Tibial nerve (tissue), 4 donors: ENCODE data around the gene PTPRK. TPM values are rescaled to one million over a fixed set of nuclear protein-coding genes. Genes with fewer than 3 reads are reported as not detected.
"Not testable (repeated sequence)": the region's sequence is repeated elsewhere in the genome, so short reads cannot be mapped to it uniquely, and the experiment has no call there.

Source experiments
- DNase-seq, 2 donors: peaks; one replicate each; pipeline ENCODE4 v3.0.0-alpha.2; 2019; ENCODE audit warnings: low spot score in 2 of 2
- H3K27ac ChIP-seq, 4 donors: fragments of 200-600 bp; sonication (generic) in 3 of 4; one replicate each; pipeline ENCODE4 v1.5.1; 2017 to 2019; ENCODE audit warnings: mild to moderate bottlenecking in 1 of 4
- H3K27me3 ChIP-seq, 2 donors: fragments of 200-600 bp; sonication (generic) in 1 of 2; one replicate each; pipeline versions ENCODE4 v1.5.1 to v1.6.0; 2017 to 2019
- H3K36me3 ChIP-seq, 3 donors: fragments of 200-600 bp; sonication (generic); one replicate each; pipeline ENCODE4 v1.5.1; 2018 to 2019
- H3K4me1 ChIP-seq, 4 donors: fragments of 200-600 bp; sonication (generic) in 3 of 4; one replicate each; pipeline ENCODE4 v1.5.1; 2017 to 2019
- H3K4me3 ChIP-seq, 4 donors: fragments of 200-600 bp; sonication (generic) in 3 of 4; one replicate each; pipeline ENCODE4 v1.5.1; 2017 to 2019; ENCODE audit warnings: mild to moderate bottlenecking in 1 of 4, moderate library complexity in 1 of 4
- H3K9me3 ChIP-seq, 4 donors: fragments of 200-600 bp; sonication (generic) in 3 of 4; one replicate each; pipeline ENCODE4 v1.5.1; 2017 to 2019
- EP300 ChIP-seq, 2 donors: sonication (generic); formaldehyde crosslinking; IDR thresholded peaks; one replicate each; pipeline ENCODE4 v1.6.1; 2017; ENCODE audit warnings: antibody characterized with exemption in 2 of 2, mild to moderate bottlenecking in 1 of 2
- POLR2A ChIP-seq, 2 donors: fragments of 450-650 bp; IDR thresholded peaks; one replicate each; pipeline ENCODE4 v1.6.1; 2017; ENCODE audit warnings: antibody characterized with exemption in 2 of 2, mild to moderate bottlenecking in 2 of 2, moderate library complexity in 2 of 2
- WGBS, 2 donors: methylation state at CpG; one replicate each; pipeline ENCODE4 v1.1.5; 2018; 5-methylcytosine and 5-hydroxymethylcytosine counted together
- total RNA-seq, 4 donors: library from RNA; depleted of rRNA; stranded (reverse); fragments of >200 nt; gene quantifications; one replicate each; pipeline ENCODE4 v1.1.0, GENCODE V29; 2016
- TF ChIP-seq, protein P1 (sequence below), 5 experiments: fragments of 200-600 bp in 3 of 5; fragments of 450-650 bp in 2 of 5; sonication (generic) in 3 of 5; IDR thresholded peaks; one replicate each; pipeline ENCODE4 v1.5.1; 2016 to 2019; ENCODE audit warnings: antibody characterized with exemption in 5 of 5, mild to moderate bottlenecking in 3 of 5, moderate library complexity in 2 of 5

PTPRK gene
- total RNA-seq, 4 donors from 2014 or later = 17.4 to 26.1 (median 21.2) TPM

DNA sequence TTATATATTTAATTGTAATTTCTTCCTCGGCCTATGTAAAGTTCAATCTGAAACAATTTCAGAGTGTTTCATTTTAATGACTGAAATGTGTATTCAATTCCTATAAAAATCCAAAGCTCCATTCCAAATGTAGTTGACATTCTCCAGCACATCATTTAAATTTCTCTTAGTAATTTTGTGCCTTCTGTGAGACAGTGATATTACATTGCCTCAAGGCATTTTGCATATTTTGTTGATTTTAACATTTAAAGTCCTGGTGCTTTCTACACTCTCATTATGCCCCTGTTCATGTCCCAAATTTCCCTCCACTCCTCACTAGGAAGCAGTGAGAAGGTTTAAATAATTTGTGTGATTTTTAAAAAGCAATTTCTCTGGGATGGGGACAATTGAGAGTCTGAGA is 585.4 kb downstream of the PTPRK start:
- no peaks in the 10 kb centered on the region for H3K27me3 ChIP-seq
- 68 to 79% methylated on average over 1 of the region's 1 CpG for WGBS, 2 donors
- H3K27ac ChIP-seq = peak overlapping the region in 1 of 4 donors; percentile 7
- no peak for DNase-seq
- H3K4me1 ChIP-seq = peaks cover 0 to 5% (median 0%) of the 10 kb centered on the region in 4 donors
- no peaks in the 10 kb centered on the region for H3K36me3 ChIP-seq
- no peak overlapping the region for H3K4me3 ChIP-seq
- no peak for TF ChIP-seq EP300 (IDR thresholded peaks at IDR 0.05)
- no peak for TF ChIP-seq POLR2A (IDR thresholded peaks at IDR 0.05)
- TF ChIP-seq, protein P1, sequence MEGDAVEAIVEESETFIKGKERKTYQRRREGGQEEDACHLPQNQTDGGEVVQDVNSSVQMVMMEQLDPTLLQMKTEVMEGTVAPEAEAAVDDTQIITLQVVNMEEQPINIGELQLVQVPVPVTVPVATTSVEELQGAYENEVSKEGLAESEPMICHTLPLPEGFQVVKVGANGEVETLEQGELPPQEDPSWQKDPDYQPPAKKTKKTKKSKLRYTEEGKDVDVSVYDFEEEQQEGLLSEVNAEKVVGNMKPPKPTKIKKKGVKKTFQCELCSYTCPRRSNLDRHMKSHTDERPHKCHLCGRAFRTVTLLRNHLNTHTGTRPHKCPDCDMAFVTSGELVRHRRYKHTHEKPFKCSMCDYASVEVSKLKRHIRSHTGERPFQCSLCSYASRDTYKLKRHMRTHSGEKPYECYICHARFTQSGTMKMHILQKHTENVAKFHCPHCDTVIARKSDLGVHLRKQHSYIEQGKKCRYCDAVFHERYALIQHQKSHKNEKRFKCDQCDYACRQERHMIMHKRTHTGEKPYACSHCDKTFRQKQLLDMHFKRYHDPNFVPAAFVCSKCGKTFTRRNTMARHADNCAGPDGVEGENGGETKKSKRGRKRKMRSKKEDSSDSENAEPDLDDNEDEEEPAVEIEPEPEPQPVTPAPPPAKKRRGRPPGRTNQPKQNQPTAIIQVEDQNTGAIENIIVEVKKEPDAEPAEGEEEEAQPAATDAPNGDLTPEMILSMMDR (IDR thresholded peaks at IDR 0.05) = no peak
- peaks cover 0 to 9% (median 2%) of the 10 kb centered on the region in 4 donors for H3K9me3 ChIP-seq

DNA sequence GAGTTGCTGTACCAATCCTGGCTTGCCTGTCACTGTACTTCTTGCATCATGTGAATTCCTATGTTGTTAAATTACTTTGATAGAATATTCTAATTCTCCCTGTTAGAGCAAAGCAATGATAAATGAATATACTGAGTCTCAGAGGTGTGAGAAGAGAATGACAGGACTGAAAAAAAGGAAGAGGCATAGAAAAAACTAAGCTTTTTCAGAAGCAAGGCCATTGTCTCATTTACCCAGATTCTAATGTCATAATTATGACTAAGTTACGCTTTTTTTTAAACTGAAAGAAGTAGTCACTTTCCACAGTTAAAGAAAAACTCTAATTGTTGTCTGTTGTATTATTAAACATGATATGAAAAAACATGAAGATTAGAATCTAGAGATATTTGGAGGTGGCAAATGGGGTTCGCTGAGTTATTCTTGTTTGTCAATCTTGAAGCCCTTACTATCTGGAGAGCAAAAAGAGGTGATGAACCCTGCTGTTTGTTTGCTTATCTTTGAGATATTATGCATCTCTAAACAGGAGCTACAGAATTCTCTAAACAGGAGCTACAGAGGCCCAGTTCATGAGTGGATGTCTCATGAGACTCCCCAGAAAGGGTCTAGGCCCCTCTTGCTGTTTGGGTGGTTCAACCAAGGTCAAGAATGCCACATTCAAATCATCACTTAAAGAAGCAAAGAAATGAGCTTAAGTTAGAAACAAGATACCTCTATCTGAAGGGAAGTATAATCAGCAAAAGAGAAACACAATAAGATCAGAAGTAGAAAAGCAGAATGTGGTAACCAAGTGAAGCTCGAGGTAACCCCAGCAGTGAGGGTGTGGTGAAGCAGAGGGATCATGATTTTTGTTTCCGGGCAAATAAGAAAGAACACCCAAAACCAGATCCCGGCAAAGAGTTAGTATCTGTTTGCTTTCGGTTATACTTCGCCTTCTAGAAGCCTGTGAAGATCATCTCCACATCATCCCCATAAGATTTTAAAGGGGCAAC is 586.3 kb downstream of the PTPRK start:
- H3K4me3 ChIP-seq = no peak overlapping the region
- no peaks in the 10 kb centered on the region for H3K36me3 ChIP-seq
- no peak for TF ChIP-seq EP300 (IDR thresholded peaks at IDR 0.05)
- TF ChIP-seq POLR2A (IDR thresholded peaks at IDR 0.05) = no peak
- TF ChIP-seq, protein P1 (IDR thresholded peaks at IDR 0.05) = no peak
- H3K27me3 ChIP-seq = no peaks in the 10 kb centered on the region
- DNase-seq = no peak
- H3K9me3 ChIP-seq = peaks cover 0 to 9% (median 2%) of the 10 kb centered on the region in 4 donors
- 92 to 93% methylated on average over 7 of the region's 7 CpGs for WGBS, 2 donors
- no peak overlapping the region for H3K27ac ChIP-seq
- no peaks in the 10 kb centered on the region for H3K4me1 ChIP-seq

DNA sequence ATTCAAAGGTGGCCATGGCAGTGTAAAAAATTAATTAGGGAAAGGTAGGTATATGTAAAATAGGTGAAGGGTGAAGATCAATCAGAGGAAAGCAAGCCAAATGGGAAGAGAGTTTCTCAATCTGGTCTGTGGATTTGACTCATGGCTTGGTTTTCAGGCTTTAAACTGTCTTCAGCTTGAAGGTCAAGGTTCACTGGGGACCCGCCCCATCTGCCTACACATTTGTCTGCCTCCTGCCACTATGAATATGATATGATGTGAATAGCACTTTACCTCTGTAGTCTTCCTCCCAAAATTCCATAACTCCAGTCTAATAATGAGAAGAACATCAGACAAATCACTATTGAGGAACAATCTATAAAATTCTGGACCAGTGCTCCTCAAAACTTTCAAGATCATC is 587.3 kb downstream of the PTPRK start:
- no peak overlapping the region for H3K27ac ChIP-seq
- H3K9me3 ChIP-seq = peaks cover 0 to 12% (median 2%) of the 10 kb centered on the region in 4 donors
- TF ChIP-seq POLR2A (IDR thresholded peaks at IDR 0.05) = no peak
- no peak for TF ChIP-seq EP300 (IDR thresholded peaks at IDR 0.05)
- TF ChIP-seq, protein P1 (IDR thresholded peaks at IDR 0.05) = no peak
- WGBS, 2 donors = 95 to 96% methylated on average over 1 of the region's 1 CpG
- no peak for DNase-seq
- no peak overlapping the region for H3K4me3 ChIP-seq
- no peaks in the 10 kb centered on the region for H3K4me1 ChIP-seq
- H3K36me3 ChIP-seq = no peaks in the 10 kb centered on the region
- no peaks in the 10 kb centered on the region for H3K27me3 ChIP-seq

DNA sequence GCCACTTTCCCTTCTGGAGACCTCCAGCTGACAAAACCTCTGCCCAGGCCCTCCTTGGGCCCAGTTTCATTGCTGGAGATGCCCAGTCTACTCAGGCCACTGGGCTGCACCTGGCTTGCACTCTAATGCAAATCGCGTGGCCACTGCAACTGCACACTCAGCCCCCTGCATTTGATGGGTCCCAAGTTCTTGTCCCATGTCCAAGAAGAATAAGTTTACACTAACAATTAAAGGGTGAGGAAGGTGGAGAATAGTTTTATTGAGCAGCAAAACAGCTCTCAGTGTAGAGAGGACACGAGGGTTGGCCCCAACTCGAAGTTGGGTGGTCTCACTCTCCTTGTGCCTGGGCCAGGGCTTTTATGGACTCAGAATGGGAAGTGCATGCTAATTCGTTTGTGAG is 587.7 kb downstream of the PTPRK start:
- no peak for TF ChIP-seq POLR2A (IDR thresholded peaks at IDR 0.05)
- WGBS, 2 donors = 84 to 92% methylated on average over 5 of the region's 5 CpGs

DNA sequence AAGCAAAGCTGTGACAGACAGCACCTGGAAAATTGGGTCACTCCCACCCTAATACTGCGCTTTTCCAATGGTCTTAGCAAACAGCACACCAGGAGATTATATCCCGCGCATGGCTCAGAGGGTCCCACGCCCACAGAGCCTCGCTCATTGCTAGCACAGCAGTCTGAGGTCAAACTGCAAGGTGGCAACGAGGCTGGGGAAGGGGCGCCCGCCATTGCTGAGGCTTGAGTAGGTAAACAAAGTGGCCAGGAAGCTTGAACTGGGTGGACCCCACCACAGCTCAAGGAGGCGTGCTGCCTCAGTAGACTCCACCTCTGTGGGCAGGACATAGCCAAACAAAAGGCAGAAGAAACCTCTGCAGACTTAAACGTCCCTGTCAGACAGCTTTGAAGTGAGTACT is 594.0 kb downstream of the PTPRK start:
- H3K4me1 ChIP-seq = not testable (repeated sequence)
- 90 to 97% methylated on average over 10 of the region's 10 CpGs for WGBS, 2 donors

More for the DNA sequence above, 587.7 kb downstream of the PTPRK start:
- Histone ChIP-seq H3K27me3 (no peaks in the 10 kb centered on the region), H3K4me3 (no peak overlapping the region), H3K4me1 (no peaks in the 10 kb centered on the region), H3K9me3 (peaks cover 0 to 12% (median 2%) of the 10 kb centered on the region in 4 donors), H3K27ac (no peak overlapping the region), H3K36me3 (no peaks in the 10 kb centered on the region)
- DNase-seq = no peak

DNA sequence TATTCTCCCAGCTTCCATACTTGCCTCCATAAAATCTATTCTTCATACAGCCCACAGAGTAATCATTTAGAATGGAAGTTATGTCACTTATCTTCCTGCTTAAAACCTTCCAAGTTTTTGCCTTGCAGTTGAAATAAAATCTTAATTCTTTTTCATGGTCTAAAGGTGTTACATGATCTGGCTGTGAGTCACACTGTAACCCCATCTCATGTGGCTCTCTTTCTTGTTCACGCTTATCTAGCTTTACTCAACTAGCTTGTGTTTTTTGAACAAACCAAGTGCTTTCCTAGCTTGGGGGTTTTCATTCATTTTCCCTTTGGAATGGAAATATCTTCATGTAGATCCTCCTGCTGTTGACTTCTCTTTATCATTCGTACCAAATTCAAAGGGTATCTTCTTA is 596.0 kb downstream of the PTPRK start:
- WGBS, 2 donors = 81% methylated on average over 2 of the region's 2 CpGs
- H3K4me1 ChIP-seq = no peaks in the 10 kb centered on the region
- H3K4me3 ChIP-seq = no peak overlapping the region
- no peak overlapping the region for H3K27ac ChIP-seq
- H3K36me3 ChIP-seq = no peaks in the 10 kb centered on the region
- TF ChIP-seq EP300 (IDR thresholded peaks at IDR 0.05) (no peak), POLR2A (IDR thresholded peaks at IDR 0.05) (no peak)
- TF ChIP-seq, protein P1 (IDR thresholded peaks at IDR 0.05) = no peak
- DNase-seq = no peak
- H3K9me3 ChIP-seq = peaks cover 0 to 18% (median 0%) of the 10 kb centered on the region in 4 donors
- no peaks in the 10 kb centered on the region for H3K27me3 ChIP-seq

More for the DNA sequence above, 594.0 kb downstream of the PTPRK start:
- not testable (repeated sequence) for H3K27ac ChIP-seq, H3K27me3 ChIP-seq, H3K4me3 ChIP-seq, DNase-seq, H3K36me3 ChIP-seq
- peaks cover 0 to 18% (median 0%) of the 10 kb centered on the region in 4 donors for H3K9me3 ChIP-seq
